Measurements from ENCODE around the gene ATP6V1B1.

DNA sequence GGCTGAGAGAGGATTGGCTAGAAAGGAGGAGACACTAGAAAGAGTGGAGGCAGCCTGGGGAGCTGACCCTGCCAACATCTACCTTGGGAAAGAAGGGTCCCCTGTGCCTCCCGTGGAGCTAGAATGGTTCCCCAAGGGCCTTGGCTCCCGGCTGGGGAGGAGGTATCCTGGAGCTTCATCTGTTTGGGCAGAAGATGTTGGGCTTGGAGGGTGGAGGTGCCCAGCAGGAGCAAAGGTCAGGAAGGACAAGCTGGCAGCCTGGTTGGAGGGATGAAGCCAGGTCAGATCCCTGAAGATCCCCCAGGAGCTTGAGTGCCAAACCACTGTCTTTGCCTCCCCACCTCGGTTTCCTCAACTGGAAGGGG, 2.9 kb downstream of the ATP6V1B1 start:
- TF ChIP-seq, protein P1, sequence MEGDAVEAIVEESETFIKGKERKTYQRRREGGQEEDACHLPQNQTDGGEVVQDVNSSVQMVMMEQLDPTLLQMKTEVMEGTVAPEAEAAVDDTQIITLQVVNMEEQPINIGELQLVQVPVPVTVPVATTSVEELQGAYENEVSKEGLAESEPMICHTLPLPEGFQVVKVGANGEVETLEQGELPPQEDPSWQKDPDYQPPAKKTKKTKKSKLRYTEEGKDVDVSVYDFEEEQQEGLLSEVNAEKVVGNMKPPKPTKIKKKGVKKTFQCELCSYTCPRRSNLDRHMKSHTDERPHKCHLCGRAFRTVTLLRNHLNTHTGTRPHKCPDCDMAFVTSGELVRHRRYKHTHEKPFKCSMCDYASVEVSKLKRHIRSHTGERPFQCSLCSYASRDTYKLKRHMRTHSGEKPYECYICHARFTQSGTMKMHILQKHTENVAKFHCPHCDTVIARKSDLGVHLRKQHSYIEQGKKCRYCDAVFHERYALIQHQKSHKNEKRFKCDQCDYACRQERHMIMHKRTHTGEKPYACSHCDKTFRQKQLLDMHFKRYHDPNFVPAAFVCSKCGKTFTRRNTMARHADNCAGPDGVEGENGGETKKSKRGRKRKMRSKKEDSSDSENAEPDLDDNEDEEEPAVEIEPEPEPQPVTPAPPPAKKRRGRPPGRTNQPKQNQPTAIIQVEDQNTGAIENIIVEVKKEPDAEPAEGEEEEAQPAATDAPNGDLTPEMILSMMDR (IDR thresholded peaks at IDR 0.05): no peak
- TF ChIP-seq ZFX (IDR thresholded peaks at IDR 0.05; ENCODE audit: borderline replicate concordance): no peak
